Measurements from ENCODE around the gene USP49. TPM values are rescaled to one million over a fixed set of nuclear protein-coding genes. Genes with fewer than 3 reads are reported as not detected.

Gene USP49
- total RNA-seq, 2 donors from 2014 or later = 1.7 to 19.5 TPM

- no peaks in the 10 kb centered on the region for H3K36me3 ChIP-seq
- H3K27me3 ChIP-seq (replicated peaks; ENCODE audit: insufficient read depth) = no peaks in the 10 kb centered on the region
- WGBS = 88% methylated on average over 3 of the region's 3 CpGs
- no peaks in the 10 kb centered on the region for H3K4me1 ChIP-seq (replicated peaks)
- H3K9me3 ChIP-seq = no peaks in the 10 kb centered on the region
- no peak for DNase-seq (ENCODE audit: low spot score)
- H3K27ac ChIP-seq = no peak overlapping the region
- intact Hi-C loops (cut with DNase I) = no loop called here
- H3K4me3 ChIP-seq = no peak overlapping the region
- TF ChIP-seq CTCF (IDR thresholded peaks at IDR 0.05) (no peak), POLR2AphosphoS5 (IDR thresholded peaks at IDR 0.05) (no peak), POLR2A (IDR thresholded peaks at IDR 0.05) (no peak)
Measured at GRCh38 chr6:41811095-41811494, 84.1 kb downstream of the USP49 start.

- DNase-seq (ENCODE audit: low spot score) = no peak
- intact Hi-C loops (cut with DNase I) = no loop called here
- no peaks in the 10 kb centered on the region for H3K4me1 ChIP-seq (replicated peaks)
- no peak overlapping the region for H3K4me3 ChIP-seq
- no peak overlapping the region for H3K27ac ChIP-seq
- H3K36me3 ChIP-seq = no peaks in the 10 kb centered on the region
- WGBS = 95% methylated on average over 69 of the region's 74 CpGs
- no peak for TF ChIP-seq POLR2AphosphoS5 (IDR thresholded peaks at IDR 0.05)
- no peak for TF ChIP-seq POLR2A (IDR thresholded peaks at IDR 0.05)
- TF ChIP-seq CTCF (IDR thresholded peaks at IDR 0.05) = no peak
- no peaks in the 10 kb centered on the region for H3K27me3 ChIP-seq (replicated peaks; ENCODE audit: insufficient read depth)
- H3K9me3 ChIP-seq = no peaks in the 10 kb centered on the region
Measured at GRCh38 chr6:41805830-41806774, 89.1 kb downstream of the USP49 start.

GRCh38 chr6:41801380-41801779 lies 93.8 kb downstream of the USP49 start:
- H3K9me3 ChIP-seq = no peaks in the 10 kb centered on the region
- H3K4me1 ChIP-seq (replicated peaks) = no peaks in the 10 kb centered on the region
- H3K36me3 ChIP-seq = no peaks in the 10 kb centered on the region
- no peak overlapping the region for H3K4me3 ChIP-seq
- 83% methylated on average over 2 of the region's 2 CpGs for WGBS
- no peaks in the 10 kb centered on the region for H3K27me3 ChIP-seq (replicated peaks; ENCODE audit: insufficient read depth)
- no peak for TF ChIP-seq POLR2AphosphoS5 (IDR thresholded peaks at IDR 0.05)
- TF ChIP-seq CTCF (IDR thresholded peaks at IDR 0.05) = peak in 2 of 4 experiments; percentile 25 to 49
- H3K27ac ChIP-seq = no peak overlapping the region
- DNase-seq (ENCODE audit: low spot score) = no peak
- intact Hi-C loops (cut with DNase I) = no loop called here

GRCh38 chr6:41799559-41799911 lies 95.6 kb downstream of the USP49 start:
- no peak overlapping the region for H3K27ac ChIP-seq
- intact Hi-C loops (cut with DNase I) = no loop called here
- 72% methylated on average over 2 of the region's 2 CpGs for WGBS
- no peaks in the 10 kb centered on the region for H3K9me3 ChIP-seq
- H3K27me3 ChIP-seq (replicated peaks; ENCODE audit: insufficient read depth) = no peaks in the 10 kb centered on the region
- H3K36me3 ChIP-seq = no peaks in the 10 kb centered on the region
- H3K4me3 ChIP-seq = no peak overlapping the region
- no peak for DNase-seq (ENCODE audit: low spot score)
- TF ChIP-seq CTCF (IDR thresholded peaks at IDR 0.05) (no peak), POLR2AphosphoS5 (IDR thresholded peaks at IDR 0.05) (no peak), POLR2A (IDR thresholded peaks at IDR 0.05) (no peak)
- H3K4me1 ChIP-seq (replicated peaks) = no peaks in the 10 kb centered on the region
